ENCODE data around the gene PSMD7. TPM values are rescaled to one million over a fixed set of nuclear protein-coding genes. Genes with fewer than 3 reads are reported as not detected.

PSMD7 gene
- total and polyA plus RNA-seq, 2 donors (not counting 1 experiment from before 2014, with no cell fraction given) = 34.1 to 60.8 TPM

- no peak overlapping the region for H3K27ac Mint-ChIP-seq
- ChIA-PET CTCF (interaction anchor here (0.6 kb wide), 1 partner anchor 17 kb away, joined by 3 read pairs; no protein-coding TSS in a partner anchor), POLR2A (no interaction called here)
- no CpG with 5 or more reads among the region's 5 CpGs for WGBS (ENCODE audit: insufficient coverage)
- Histone ChIP-seq H3K4me1 (ENCODE audit: control insufficient read depth in 2 of 2, insufficient read depth in 2 of 2, low read length in 2 of 2) (peaks cover 9 to 10% of the 10 kb centered on the region in 2 donors), H3K27ac (ENCODE audit: low read length in 2 of 2) (no peak overlapping the region), H4K20me1 (ENCODE audit: control insufficient read depth, insufficient read depth, low read length, poor library complexity, severe bottlenecking) (no peaks in the 10 kb centered on the region), H3K36me3 (replicated peaks in 1 of 2; ENCODE audit: control extremely low read depth in 1 of 2, control insufficient read depth in 1 of 2, extremely low read depth in 1 of 2, insufficient read depth in 2 of 2, low read length in 1 of 2) (no peaks in the 10 kb centered on the region), H3K4me3 (ENCODE audit: control extremely low read depth in 1 of 5, extremely low read depth in 1 of 5, insufficient read depth in 1 of 5, low read depth in 2 of 5, low read length in 4 of 5) (no peak overlapping the region), H2AFZ (ENCODE audit: insufficient read depth, low read depth, low read length, poor library complexity, severe bottlenecking) (no peak overlapping the region), H3K79me2 (ENCODE audit: control insufficient read depth, insufficient read depth, low read length) (no peaks in the 10 kb centered on the region), H3K27me3 (replicated peaks in 1 of 4; ENCODE audit: control extremely low read depth in 1 of 4, control insufficient read depth in 3 of 4, insufficient read depth in 4 of 4, low read length in 3 of 4) (no peaks in the 10 kb centered on the region), H3K9me3 (ENCODE audit: control extremely low read depth in 1 of 3, control insufficient read depth in 2 of 3, insufficient read depth in 1 of 3, low read length in 2 of 3) (no peaks in the 10 kb centered on the region), H3K9ac (ENCODE audit: low read length) (no peak overlapping the region), H3K4me2 (replicated peaks; ENCODE audit: low read depth, low read length, poor library complexity, severe bottlenecking) (no peak overlapping the region)
- intact Hi-C loops (cut with micrococcal nuclease) = loop anchor here (10.0 kb wide), 2 partner anchors 854 to 1246 kb away; partner anchors contain the start of genes ZFHX3 and ZFP1
- H3K27me3 Mint-ChIP-seq = no peaks in the 10 kb centered on the region
- H3K4me1 Mint-ChIP-seq = peaks cover 10% of the 10 kb centered on the region
- H3K4me3 Mint-ChIP-seq = no peak overlapping the region
- TF ChIP-seq, protein P1, sequence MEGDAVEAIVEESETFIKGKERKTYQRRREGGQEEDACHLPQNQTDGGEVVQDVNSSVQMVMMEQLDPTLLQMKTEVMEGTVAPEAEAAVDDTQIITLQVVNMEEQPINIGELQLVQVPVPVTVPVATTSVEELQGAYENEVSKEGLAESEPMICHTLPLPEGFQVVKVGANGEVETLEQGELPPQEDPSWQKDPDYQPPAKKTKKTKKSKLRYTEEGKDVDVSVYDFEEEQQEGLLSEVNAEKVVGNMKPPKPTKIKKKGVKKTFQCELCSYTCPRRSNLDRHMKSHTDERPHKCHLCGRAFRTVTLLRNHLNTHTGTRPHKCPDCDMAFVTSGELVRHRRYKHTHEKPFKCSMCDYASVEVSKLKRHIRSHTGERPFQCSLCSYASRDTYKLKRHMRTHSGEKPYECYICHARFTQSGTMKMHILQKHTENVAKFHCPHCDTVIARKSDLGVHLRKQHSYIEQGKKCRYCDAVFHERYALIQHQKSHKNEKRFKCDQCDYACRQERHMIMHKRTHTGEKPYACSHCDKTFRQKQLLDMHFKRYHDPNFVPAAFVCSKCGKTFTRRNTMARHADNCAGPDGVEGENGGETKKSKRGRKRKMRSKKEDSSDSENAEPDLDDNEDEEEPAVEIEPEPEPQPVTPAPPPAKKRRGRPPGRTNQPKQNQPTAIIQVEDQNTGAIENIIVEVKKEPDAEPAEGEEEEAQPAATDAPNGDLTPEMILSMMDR (IDR thresholded peaks at IDR 0.05) = no peak
- TF ChIP-seq EZH2 (IDR thresholded peaks at IDR 0.05; ENCODE audit: borderline replicate concordance, insufficient read depth, low read depth, low read length, poor library complexity, severe bottlenecking) = no peak
- no peak for DNase-seq
- no peaks in the 10 kb centered on the region for H3K9me3 Mint-ChIP-seq (ENCODE audit: insufficient read depth)
- no peak for ATAC-seq (ENCODE audit: low read depth)
Observed at GRCh38 chr16:74291176-74291575, 5.4 kb upstream of the PSMD7 start.

DNA sequence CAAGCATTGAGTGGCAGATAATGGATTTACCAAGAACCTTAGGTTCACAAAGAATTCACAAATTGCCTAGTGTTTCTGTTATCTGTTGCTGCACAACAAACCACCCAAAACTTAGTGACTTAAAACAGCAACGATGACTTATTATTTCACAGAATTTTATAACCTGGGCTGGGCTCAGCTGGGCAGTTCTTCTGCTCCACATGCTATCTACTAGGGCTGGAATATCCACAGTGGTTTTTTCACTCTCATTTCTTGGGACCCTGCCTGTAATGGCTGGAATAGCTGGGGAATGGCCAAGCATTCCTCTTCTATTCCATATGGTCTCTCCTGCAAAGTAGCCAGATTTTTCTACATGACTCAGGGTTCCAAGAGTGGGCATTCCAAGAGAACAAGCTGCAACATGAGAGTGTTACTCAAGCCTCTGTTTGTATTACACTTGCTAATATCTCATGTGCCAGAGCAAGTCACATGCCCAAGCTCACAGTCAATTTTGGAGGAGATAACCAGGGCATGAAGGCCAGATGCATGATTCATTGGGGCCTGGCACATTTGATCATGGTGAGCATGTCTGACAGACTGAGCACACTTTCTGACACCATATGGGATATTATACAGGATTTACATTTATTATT is 4.9 kb upstream of the PSMD7 start:
- H3K27me3 Mint-ChIP-seq = no peaks in the 10 kb centered on the region
- Histone ChIP-seq H3K4me3 (ENCODE audit: control extremely low read depth in 1 of 5, extremely low read depth in 1 of 5, insufficient read depth in 1 of 5, low read depth in 2 of 5, low read length in 4 of 5) (no peak overlapping the region), H3K27ac (ENCODE audit: low read length in 2 of 2) (no peak overlapping the region), H3K36me3 (replicated peaks in 1 of 2; ENCODE audit: control extremely low read depth in 1 of 2, control insufficient read depth in 1 of 2, extremely low read depth in 1 of 2, insufficient read depth in 2 of 2, low read length in 1 of 2) (no peaks in the 10 kb centered on the region), H3K4me1 (ENCODE audit: control insufficient read depth in 2 of 2, insufficient read depth in 2 of 2, low read length in 2 of 2) (peaks cover 9 to 10% of the 10 kb centered on the region in 2 donors), H3K9ac (ENCODE audit: low read length) (no peak overlapping the region), H3K4me2 (replicated peaks; ENCODE audit: low read depth, low read length, poor library complexity, severe bottlenecking) (no peak overlapping the region), H3K9me3 (ENCODE audit: control extremely low read depth in 1 of 3, control insufficient read depth in 2 of 3, insufficient read depth in 1 of 3, low read length in 2 of 3) (no peaks in the 10 kb centered on the region), H3K27me3 (replicated peaks in 1 of 4; ENCODE audit: control extremely low read depth in 1 of 4, control insufficient read depth in 3 of 4, insufficient read depth in 4 of 4, low read length in 3 of 4) (no peaks in the 10 kb centered on the region), H3K79me2 (ENCODE audit: control insufficient read depth, insufficient read depth, low read length) (peaks cover under 1% of the 10 kb centered on the region), H2AFZ (ENCODE audit: insufficient read depth, low read depth, low read length, poor library complexity, severe bottlenecking) (no peak overlapping the region), H4K20me1 (ENCODE audit: control insufficient read depth, insufficient read depth, low read length, poor library complexity, severe bottlenecking) (no peaks in the 10 kb centered on the region)
- TF ChIP-seq, protein P1 (IDR thresholded peaks at IDR 0.05) = no peak
- TF ChIP-seq EZH2 (IDR thresholded peaks at IDR 0.05; ENCODE audit: borderline replicate concordance, insufficient read depth, low read depth, low read length, poor library complexity, severe bottlenecking) = no peak
- ATAC-seq (ENCODE audit: low read depth) = no peak
- intact Hi-C loops (cut with micrococcal nuclease) = loop anchor here (10.0 kb wide), 2 partner anchors 853 to 1247 kb away; partner anchors contain the start of genes ZFHX3 and ZFP1
- WGBS (ENCODE audit: insufficient coverage) = no CpG with 5 or more reads among the region's 1 CpG
- ChIA-PET CTCF (interaction anchor here (0.6 to 0.7 kb wide), 2 partner anchors 17 to 707 kb away, joined by 3 read pairs; no protein-coding TSS in a partner anchor), POLR2A (no interaction called here)
- H3K4me1 Mint-ChIP-seq = peaks cover 13% of the 10 kb centered on the region
- no peak overlapping the region for H3K27ac Mint-ChIP-seq
- no peaks in the 10 kb centered on the region for H3K9me3 Mint-ChIP-seq (ENCODE audit: insufficient read depth)
- H3K4me3 Mint-ChIP-seq = no peak overlapping the region
- DNase-seq = no peak

All from B cell (primary cell).